Kidney (tissue), 14 donors: Measurements from ENCODE around the gene STAMBPL1. TPM values are rescaled to one million over a fixed set of nuclear protein-coding genes. Genes with fewer than 3 reads are reported as not detected.

Source experiments
- DNase-seq, 5 donors: peaks; one replicate each; pipeline ENCODE4 v3.0.0-alpha.2; 2013 to 2020
- FAIRE-seq: peaks from 2 replicates; lab custom pipeline; 2012; peaks lifted over from hg19 to GRCh38; lab: Jason Lieb, UNC
- H3K27ac ChIP-seq, 2 donors: one replicate each; pipeline ENCODE4 v1.7.0; 2013; ENCODE audit warnings: low read depth in 2 of 2, low read length in 2 of 2, inconsistent platforms in 1 of 2
- H3K27me3 ChIP-seq: one replicate; pipeline ENCODE4 v1.7.1; 2013; ENCODE audit warnings: low read length, inconsistent platforms; ENCODE audit not compliant: control insufficient read depth, insufficient read depth
- H3K36me3 ChIP-seq, 3 donors: one replicate each; pipeline versions ENCODE4 v1.7.0 to v1.7.1; 2013; ENCODE audit warnings: low read length in 3 of 3, control low read depth in 1 of 3, inconsistent platforms in 1 of 3; ENCODE audit not compliant: insufficient read depth in 3 of 3, control insufficient read depth in 2 of 3
- H3K4me1 ChIP-seq, 3 donors: one replicate each; pipeline versions ENCODE4 v1.7.0 to v1.7.1; 2013; ENCODE audit warnings: low read length in 3 of 3, inconsistent platforms in 1 of 3, low read depth in 1 of 3; ENCODE audit not compliant: control insufficient read depth in 2 of 3, insufficient read depth in 2 of 3
- H3K4me3 ChIP-seq, 3 donors: one replicate each; pipeline versions ENCODE4 v1.7.0 to v1.8.1; 2013; ENCODE audit warnings: low read length in 3 of 3, control low read depth in 1 of 3, inconsistent platforms in 1 of 3
- H3K9ac ChIP-seq, 3 donors: one replicate each; pipeline versions ENCODE4 v1.7.0 to v1.7.1; 2013; ENCODE audit warnings: low read length in 3 of 3, control low read depth in 1 of 3, inconsistent platforms in 1 of 3
- H3K9me3 ChIP-seq, 3 donors: one replicate each; pipeline versions ENCODE4 v1.7.0 to v1.7.1; 2013; ENCODE audit warnings: low read length in 3 of 3, control low read depth in 1 of 3, inconsistent platforms in 1 of 3; ENCODE audit not compliant: control insufficient read depth in 2 of 3, insufficient read depth in 1 of 3
- intact Hi-C: fragments of 100-400 bp; cut with DNase I; formaldehyde crosslinking; loops from one replicate; pipeline ENCODE4 v1.11.1; 2022
- polyA plus RNA-seq: library from polyadenylated mRNA; stranded (reverse); fragments of 350-450 nt; fragmentation: Illumina TruSeq; extraction: RNeasy Lipid Tissue Mini Kit (QIAGEN cat#74804); gene quantifications from one replicate; pipeline ENCODE4 v1.2.3, GENCODE V29; 2014; ENCODE audit warnings: low read depth, low replicate concordance; ENCODE audit not compliant: insufficient read depth
- total RNA-seq: library from RNA; stranded (reverse); fragmentation: NEBNext Ultra II Directional; extraction: Animal tissue kit (Norgen Biotek cat#: 25700); gene quantifications from one replicate; pipeline ENCODE4 v1.2.1, GENCODE V29; 2021
- TF ChIP-seq, protein P1 (sequence below): IDR thresholded peaks from 3 replicates; pipeline ENCODE4 v1.5.1; 2012; ENCODE audit warnings: mild to moderate bottlenecking, moderate library complexity, borderline replicate concordance; ENCODE audit not compliant: insufficient read depth; ENCODE audit errors: extremely low read depth
- donor health status: control.
- donor health status: control.
- donor health status: control.
- donor health status: control.
- donor health status: control.
- donor health status: DM: yes; HTN: yes; CAD: no.
- donor health status: Normal renal cell carcinoma (clear cell type).

Gene STAMBPL1
- total and polyA plus RNA-seq, 2 donors from 2014 or later: 3.0 to 6.9 TPM

GRCh38 chr10:88946965-88947590 is 67.0 kb downstream of the STAMBPL1 start:
- intact Hi-C loops: no loop called here
- no peak overlapping the region for H3K9ac ChIP-seq
- TF ChIP-seq, protein P1, sequence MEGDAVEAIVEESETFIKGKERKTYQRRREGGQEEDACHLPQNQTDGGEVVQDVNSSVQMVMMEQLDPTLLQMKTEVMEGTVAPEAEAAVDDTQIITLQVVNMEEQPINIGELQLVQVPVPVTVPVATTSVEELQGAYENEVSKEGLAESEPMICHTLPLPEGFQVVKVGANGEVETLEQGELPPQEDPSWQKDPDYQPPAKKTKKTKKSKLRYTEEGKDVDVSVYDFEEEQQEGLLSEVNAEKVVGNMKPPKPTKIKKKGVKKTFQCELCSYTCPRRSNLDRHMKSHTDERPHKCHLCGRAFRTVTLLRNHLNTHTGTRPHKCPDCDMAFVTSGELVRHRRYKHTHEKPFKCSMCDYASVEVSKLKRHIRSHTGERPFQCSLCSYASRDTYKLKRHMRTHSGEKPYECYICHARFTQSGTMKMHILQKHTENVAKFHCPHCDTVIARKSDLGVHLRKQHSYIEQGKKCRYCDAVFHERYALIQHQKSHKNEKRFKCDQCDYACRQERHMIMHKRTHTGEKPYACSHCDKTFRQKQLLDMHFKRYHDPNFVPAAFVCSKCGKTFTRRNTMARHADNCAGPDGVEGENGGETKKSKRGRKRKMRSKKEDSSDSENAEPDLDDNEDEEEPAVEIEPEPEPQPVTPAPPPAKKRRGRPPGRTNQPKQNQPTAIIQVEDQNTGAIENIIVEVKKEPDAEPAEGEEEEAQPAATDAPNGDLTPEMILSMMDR: no peak
- H3K9me3 ChIP-seq: no peaks in the 10 kb centered on the region
- no peaks in the 10 kb centered on the region for H3K4me1 ChIP-seq
- no peak for DNase-seq
- H3K4me3 ChIP-seq: no peak overlapping the region
- H3K36me3 ChIP-seq: peaks cover 0 to 5% (median 4%) of the 10 kb centered on the region in 3 donors
- no peaks in the 10 kb centered on the region for H3K27me3 ChIP-seq
- FAIRE-seq: no peak
- no peak overlapping the region for H3K27ac ChIP-seq

GRCh38 chr10:88949051-88949450 is 69.0 kb downstream of the STAMBPL1 start:
- Histone ChIP-seq H3K36me3 (peaks cover 0 to 4% (median 0%) of the 10 kb centered on the region in 3 donors), H3K4me3 (peak overlapping the region in 1 of 3 donors; percentile 1), H3K9ac (no peak overlapping the region), H3K27me3 (no peaks in the 10 kb centered on the region), H3K9me3 (no peaks in the 10 kb centered on the region), H3K4me1 (no peaks in the 10 kb centered on the region), H3K27ac (no peak overlapping the region)
- intact Hi-C loops: no loop called here
- TF ChIP-seq, protein P1: no peak
- peak in 1 of 5 donors; percentile 46 for DNase-seq
- FAIRE-seq: no peak

DNA sequence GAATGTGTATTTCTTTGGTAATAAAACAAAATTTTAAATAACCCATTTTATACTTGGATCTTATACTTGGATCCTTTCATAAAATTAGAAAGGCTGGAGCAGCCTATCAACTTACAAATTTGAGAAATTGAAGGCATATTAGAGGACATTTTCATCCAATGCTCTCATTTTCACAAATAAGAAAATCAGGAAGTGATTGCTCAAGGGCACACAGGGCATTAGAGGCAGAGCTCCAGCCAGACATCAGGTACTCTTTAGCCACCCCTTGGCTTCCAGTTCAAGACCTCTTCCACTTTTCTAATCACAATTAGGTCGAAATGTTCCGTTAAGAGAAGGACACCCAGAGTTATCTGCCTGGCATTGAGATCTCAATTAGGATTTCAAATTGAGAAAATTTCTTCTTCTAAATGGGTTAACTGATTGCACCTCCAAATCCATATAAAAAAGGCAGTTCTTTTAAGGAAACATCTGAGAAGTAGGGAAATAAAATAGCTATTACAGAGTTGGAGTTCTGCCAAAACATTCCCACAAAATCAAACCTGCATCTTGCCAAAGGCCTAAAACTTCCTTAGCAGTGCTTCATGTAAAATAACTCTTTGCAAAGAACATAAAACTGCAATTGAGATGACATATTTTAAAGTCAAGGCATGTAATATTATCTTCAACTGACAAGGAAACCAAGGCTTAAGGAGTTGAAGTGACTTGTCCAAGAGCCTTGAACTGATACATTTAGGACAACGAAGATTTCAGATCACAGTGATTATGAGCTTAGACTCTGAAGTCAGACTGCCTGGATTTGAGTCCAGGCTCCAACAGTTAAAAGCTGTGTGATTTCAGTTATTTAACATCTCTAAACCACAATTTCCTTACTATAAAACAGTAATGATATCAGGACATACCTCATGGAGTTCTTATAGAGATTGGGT is 70.1 kb downstream of the STAMBPL1 start:
- Histone ChIP-seq H3K27me3 (no peaks in the 10 kb centered on the region), H3K4me3 (peak overlapping the region in 2 of 3 donors; percentile 29 to 54), H3K27ac (peak overlapping the region in 1 of 2 donors; percentile 64), H3K4me1 (no peaks in the 10 kb centered on the region), H3K36me3 (no peaks in the 10 kb centered on the region), H3K9me3 (no peaks in the 10 kb centered on the region), H3K9ac (peak overlapping the region in 1 of 3 donors; percentile 14)
- TF ChIP-seq, protein P1: no peak
- DNase-seq (peak in 2 of 5 donors; percentile 33 to 40), FAIRE-seq (no peak)
- intact Hi-C loops: no loop called here
